ENCODE data around the gene MAP3K6.

DNA sequence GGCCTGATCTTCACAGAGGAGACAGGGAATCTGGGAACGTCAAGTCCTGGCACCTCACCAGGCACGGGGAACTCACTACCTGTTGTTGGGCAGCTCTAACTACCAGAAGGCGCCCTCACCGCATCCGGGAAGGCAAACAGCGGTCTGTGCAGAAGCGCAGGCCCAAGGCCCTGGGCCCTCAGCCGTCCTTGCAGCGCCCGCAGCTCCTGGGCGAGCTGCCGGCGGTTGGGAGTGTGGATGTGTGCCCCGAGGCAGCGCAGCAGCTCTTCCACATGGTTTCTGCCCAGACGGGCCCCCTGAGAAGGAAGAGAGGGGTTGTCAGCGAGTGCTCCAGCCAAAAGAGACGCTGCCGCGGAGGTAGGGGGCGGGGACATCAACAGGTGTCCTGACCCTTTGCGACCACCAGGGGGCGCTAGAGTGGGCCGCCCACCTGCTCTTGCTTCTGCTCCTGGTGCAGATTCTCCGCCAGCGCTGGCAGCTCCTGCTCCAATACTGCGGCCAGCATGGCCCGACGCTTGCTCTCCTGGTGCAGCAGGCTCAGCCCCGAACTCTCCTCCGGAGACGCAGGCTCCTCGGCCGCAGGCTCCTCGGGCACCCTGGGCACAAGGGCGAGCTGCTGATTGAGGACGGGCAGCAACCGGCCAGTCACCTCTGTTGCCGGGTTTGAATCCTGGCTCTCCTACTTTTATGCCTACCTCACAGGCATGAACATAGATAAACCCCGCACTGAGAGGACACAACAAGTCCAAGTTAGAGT, 9.3 kb downstream of the MAP3K6 start:
- no peak for TF ChIP-seq POLR2A (IDR thresholded peaks at IDR 0.05; ENCODE audit: low read depth, low read length)
- TF ChIP-seq PAX5 (IDR thresholded peaks at IDR 0.05; ENCODE audit: insufficient read depth, low read length, severe bottlenecking), result no peak
- no peak for TF ChIP-seq TAF1 (IDR thresholded peaks at IDR 0.05; ENCODE audit: low read depth, low read length)
- TF ChIP-seq POLR2AphosphoS5 (IDR thresholded peaks at IDR 0.05; ENCODE audit: low read depth, low read length), result no peak

Data from GM12891 (cell line).